NCI-H526 (cell line): ENCODE measurements around the gene SUV39H1.
A peak's percentile ranks its signal among the peaks of the same experiment; 100 is the strongest.

ENCODE experiments used
- DNase-seq, 2 experiments: peaks; one replicate each; lab custom pipeline; 2025; lab: John Stamatoyannopoulos, UW

SUV39H1 gene

GRCh38 chrX:48713847-48714246 is 17.3 kb downstream of the SUV39H1 start:
- no peak for DNase-seq

GRCh38 chrX:48714573-48714972 is 18.0 kb downstream of the SUV39H1 start:
- DNase-seq, result no peak

DNA sequence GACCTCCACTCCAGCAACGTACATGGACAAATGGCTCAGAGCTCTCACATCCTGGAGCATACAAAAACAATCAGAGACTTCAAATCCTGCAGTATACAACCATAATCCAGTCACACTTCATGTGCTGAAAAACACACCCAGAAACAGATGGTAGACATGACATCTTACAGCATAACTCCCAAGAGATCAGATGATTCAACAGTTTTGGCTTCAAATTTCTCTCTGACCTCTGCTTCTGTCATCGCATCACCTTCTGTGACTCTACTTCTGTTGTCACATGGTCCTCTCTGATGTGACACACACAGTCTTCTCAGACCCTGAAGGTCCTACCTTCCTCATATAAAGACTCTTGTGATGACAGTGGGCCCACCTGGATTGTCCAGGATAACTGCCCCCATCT is 18.5 kb downstream of the SUV39H1 start:
- no peak for DNase-seq

DNA sequence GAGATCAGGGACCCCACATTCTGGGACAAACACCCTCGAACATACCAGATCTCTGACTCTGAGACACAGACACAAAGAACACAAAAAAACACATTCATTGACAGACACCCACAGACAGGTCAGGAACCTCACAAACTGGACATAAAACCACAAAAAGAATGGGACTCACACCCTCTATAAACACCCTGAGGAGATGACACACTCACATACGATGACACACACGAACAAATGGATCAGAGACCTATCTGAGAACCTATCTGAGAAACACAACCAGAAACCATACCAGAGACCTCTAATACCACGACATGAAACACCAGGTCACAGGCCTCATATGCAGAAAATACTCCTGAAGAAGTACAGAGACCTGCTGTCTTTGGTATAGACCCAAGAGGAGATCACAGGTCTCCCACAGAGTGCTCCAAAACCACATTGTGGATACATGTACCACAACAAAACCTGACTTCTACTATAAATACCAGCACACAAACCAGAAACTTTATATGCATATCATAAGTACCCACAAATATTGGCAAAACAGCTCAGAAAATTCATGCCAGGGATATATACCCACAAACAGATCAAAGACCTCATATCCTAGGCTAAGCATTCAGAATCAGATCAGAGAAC is 19.5 kb downstream of the SUV39H1 start:
- DNase-seq, result no peak

GRCh38 chrX:48719958-48720357 is 23.4 kb downstream of the SUV39H1 start:
- no peak for DNase-seq

- no peak for DNase-seq
Observed at GRCh38 chrX:48720577-48721250, 24.2 kb downstream of the SUV39H1 start.

DNA sequence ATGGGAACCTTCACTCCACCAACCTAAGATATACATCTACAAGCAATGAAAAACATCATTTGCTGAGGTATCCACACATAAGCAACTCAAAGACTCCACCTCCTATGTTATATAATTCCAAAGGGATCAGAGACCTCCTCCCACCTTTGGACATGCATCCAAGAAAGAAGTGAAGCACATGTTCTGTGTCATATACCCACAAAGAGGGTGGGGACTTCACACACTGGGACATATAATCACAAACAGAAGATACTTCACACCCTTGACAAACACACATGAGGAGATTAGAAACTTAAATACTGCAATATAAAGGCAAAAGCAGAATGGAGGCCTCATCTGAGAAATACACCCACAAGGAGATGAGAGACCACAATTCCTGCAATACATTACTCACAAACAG is 25.4 kb downstream of the SUV39H1 start:
- DNase-seq, result no peak

GRCh38 chrX:48726596-48726995 is 30.1 kb downstream of the SUV39H1 start:
- DNase-seq, result no peak

DNA sequence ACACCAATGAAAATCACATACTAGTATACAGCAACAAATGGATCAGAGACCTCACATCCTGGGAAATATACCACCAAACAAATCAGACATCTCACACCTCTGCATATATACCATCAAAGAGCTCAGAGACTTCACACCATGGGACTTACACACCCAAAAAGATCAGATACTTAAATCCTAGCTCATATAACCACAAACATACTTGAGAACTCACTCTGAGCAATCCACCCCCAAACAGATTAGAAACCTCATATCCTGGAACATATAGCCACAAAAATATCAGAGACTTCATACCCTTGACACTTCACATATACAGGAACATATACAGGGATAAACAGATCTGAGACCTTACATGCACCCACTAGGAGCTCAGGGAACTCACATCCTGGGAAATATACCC is 32.1 kb downstream of the SUV39H1 start:
- no peak for DNase-seq

- no peak for DNase-seq
Observed at GRCh38 chrX:48736303-48736702, 39.8 kb downstream of the SUV39H1 start.

DNA sequence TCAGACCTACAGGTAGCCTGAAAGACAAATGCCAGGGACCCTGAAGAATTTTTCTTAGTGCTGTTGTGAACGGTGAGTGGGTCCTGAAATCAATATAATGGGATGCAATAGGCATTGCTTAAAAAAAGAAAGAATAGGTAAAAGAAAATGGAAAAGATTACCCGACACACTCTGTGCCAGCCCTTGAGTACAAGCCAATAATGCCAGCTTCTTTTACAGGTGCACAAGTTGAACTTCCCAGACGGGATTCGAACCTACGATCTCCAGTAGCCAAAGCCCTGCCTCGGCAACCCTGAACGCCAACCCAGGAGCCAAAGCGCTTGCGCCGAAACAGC is 40.3 kb downstream of the SUV39H1 start:
- no peak for DNase-seq

DNA sequence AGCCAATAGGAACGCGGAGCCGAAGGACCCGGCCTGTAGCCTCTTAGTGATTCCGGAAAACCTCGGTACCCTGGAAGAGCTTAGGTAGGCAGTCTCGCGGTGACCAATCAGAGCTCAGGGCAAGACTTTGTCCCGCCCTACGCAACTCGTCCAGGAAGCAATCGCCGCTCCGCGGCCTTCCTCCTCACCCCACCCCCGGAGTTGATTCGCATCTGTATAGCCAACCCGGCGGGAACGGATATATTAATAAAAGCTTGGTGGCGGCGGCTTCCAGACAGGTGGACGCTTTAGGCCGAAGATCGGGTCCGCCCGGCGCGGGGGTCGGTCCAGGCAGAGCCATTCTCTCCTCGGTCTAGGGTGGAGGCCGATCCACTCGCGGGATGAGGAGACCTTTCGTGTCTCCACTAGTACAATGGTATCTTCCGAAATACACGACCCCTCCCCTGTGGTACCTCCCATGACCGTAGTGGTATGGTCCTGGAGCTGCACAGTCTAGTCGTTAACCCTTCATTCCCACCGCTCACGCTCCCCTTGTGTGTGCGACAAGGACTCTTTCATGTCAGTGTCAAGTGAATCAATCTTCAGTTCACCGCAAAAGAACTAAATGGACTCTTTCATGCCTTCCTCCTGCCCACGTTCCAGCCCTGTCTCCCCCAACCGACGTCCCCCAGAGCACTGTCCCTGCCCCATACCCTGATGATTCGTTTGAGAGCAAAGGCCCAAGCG is 40.8 kb downstream of the SUV39H1 start:
- peak; percentile 97 to 98 for DNase-seq

DNA sequence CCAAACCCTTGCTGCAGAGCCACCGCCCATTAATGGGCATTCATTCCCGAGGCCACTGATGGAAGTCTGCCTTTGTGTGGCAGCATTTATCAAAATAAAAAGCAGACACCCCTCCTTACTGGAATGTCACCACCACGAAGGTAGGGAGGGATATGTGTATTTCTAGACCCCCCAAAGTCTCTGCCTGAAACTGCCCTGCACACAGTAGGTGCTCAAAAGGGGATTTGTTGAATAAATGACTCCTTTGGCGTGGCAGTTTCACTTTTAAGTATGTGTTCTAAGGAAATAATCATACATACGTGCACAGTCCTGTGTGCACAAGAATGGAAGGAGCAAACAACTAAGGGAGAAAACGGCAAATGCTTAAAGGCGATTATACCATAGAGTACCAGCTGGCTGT is 41.4 kb downstream of the SUV39H1 start:
- DNase-seq, result peak in 1 of 2 experiments; percentile 39

DNA sequence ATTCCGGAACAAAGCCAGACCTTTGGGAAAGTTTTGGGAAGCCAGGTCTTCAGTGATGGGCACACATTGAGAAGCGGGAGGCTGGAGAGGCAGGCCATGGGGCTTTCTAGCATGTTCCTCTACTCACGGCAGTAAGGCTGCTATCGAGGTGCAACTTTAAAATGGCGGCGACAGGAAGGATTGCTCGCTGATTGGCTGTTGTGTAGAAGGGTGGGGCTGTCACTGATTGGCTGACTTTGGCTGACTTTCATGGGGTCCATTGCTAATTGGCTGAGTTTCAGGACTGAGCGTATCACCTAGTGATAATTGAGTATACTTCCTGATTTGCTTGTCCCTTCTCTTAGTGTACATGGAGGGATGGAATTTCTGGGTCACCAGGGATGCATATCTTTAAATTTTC is 45.3 kb downstream of the SUV39H1 start:
- no peak for DNase-seq

DNA sequence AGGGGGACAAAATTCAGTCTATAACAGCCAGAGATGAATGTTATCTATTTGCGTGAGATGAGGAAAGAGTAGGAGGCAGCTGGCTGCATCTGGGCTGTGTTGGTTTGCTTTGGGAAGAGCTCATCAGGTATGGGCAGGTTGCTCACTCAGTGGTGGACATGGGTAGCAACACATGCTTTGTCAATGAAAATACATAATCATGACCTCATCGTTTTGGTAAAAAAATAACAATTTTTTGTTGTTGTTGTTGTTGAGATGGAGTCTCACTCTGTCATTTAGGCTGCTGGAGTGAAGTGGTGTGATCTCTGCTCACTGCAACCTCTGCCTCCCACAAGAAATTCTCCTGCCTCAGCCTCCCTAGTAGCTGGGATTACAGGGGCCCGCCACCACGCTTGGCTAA is 48.7 kb downstream of the SUV39H1 start:
- no peak for DNase-seq

DNA sequence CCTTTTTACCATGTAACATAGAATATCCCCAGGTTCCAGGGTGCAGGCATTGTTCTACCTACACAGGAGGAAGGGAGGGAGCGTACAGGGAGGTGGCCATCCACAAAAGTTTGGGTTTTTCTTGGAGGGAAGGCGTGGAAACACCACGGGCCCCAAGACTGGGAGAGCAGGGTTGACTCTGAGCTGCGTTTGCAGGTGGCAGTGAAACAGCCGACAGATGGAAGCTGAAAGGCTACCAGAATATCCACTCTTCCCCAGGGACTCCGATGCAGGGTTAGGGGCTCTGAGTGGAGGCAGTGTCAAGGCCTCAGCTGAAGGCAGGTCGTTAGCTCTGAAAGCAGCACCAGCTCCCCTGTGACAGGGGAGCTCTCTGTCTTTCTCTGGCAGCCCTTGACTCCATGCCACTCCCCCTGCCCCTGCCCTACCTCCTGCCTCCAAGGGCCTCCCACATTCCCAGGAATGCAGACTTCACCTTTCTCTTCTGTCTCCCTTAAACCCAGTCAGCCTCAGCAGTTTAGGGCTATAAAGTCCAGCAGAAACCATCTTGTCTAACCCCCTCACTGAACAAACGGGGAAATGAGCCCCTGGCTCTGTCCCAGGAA is 51.0 kb downstream of the SUV39H1 start:
- DNase-seq, result no peak

DNA sequence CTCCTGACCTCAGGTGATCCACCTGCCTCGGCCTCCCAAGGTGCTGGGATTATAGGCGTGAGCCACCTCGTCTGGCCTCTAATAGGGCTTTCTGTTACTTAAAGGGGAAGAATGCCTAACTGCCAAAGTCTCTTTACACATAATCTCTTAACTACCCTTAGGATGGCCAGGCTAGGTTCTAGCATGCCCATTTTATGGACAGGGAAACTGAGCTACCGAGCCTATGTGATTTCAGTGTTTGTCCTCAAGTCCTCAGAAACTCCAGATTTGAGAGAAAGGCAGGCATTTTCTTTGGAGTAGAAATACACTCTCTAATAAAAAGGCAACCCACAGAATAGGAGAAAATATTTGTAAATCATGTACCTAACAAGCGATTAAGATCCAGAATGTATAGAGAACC is 52.6 kb downstream of the SUV39H1 start:
- DNase-seq, result no peak

GRCh38 chrX:48751343-48751742 is 54.8 kb downstream of the SUV39H1 start:
- no peak for DNase-seq

DNA sequence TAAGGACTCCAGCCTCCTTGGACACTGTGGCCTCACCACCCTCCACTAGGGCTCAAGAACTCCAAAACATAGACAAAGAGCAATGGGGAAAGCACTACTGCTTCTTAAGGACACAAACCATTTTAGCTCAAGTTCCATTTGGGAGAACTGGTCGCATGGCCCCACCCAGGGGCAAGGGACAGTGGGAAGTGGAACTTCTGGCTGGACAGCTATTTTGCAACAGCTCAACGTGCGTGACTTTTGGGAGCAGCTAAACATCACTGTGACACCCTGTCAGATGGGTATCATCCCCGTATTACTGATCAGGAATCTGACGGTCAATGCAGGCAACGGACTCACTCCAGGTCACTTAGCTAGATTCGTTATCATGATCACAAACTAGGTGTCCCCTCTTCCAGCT is 56.0 kb downstream of the SUV39H1 start:
- DNase-seq, result no peak

- DNase-seq, result no peak
Observed at GRCh38 chrX:48753708-48754228, 57.2 kb downstream of the SUV39H1 start.

DNA sequence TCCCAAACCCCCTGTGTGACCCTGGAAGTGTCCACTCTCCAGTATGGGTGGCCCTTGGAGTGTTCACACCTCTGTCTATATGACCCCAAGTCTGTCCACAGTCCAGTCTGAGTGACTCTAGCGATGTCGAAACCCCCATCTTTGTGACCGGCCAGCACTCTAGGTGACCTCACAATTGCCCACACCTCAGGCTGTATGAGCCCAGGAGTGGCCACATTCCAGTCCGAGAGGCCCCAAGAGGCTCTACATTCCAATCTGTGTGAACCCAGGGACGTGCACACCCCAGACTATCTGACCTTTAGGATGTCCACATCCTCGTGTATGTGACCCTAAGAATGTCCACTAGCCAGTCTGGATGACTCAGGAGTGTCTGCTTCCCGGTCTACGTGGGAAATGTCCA is 57.7 kb downstream of the SUV39H1 start:
- no peak for DNase-seq
